Limb (tissue), 2 donors: ENCODE measurements around the gene MAGI1.
"Not testable (repeated sequence)": the region's sequence is repeated elsewhere in the genome, so short reads cannot be mapped to it uniquely, and the experiment has no call there.

ENCODE experiments used
- DNase-seq, 2 donors: peaks; one replicate each; pipeline ENCODE4 v3.0.0-alpha.2; 2016; ENCODE audit errors: extremely low spot score in 2 of 2

The MAGI1 gene

DNA sequence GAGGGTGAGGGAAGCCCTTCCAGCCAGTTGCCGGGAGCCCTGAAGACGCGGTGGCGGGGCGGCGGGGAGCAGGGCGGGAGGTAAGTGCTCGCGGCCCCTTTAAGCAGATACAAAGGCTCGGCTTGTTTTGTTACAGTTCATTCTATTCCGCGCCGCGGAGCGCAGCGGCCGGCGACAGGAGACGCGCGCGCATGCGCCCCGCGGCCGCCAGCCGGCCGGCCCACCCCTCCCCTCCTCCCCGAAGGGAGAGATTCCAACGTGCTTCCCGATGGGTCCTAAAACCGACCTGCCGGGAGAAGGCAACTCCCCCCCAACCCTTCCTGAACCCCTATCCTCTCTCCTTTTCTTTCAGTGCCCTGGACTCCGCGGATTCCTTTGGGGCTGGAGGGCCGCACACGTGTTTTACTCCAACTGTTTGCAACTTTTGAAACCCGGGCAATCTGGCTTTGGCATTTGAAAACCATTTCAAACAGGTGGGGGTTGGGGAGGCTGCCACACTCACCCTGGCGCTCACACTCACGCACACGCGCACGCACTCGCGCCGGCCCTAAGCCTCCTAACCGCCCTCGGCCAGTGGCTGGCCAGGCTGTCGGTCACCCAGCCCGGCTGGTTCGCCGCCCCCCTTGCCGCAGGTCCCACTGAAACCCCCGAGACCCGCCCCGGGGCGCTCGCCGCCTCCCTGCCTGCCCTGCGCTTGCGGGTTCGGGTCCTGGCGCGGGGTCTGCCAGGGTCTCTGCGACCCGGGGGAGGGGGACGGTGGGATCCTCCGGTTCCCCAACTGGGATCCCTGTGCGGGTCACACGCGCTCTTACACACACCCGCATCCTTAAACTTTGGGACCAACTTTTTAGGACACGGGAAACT is at the start of gene MAGI1:
Gene MAGI1, minus strand, starts transcription at position 193 of the 864 bp plus-strand sequence. CDS start 610 bp downstream, outside the sequence.
- peak; percentile 94 to 95 for DNase-seq

DNA sequence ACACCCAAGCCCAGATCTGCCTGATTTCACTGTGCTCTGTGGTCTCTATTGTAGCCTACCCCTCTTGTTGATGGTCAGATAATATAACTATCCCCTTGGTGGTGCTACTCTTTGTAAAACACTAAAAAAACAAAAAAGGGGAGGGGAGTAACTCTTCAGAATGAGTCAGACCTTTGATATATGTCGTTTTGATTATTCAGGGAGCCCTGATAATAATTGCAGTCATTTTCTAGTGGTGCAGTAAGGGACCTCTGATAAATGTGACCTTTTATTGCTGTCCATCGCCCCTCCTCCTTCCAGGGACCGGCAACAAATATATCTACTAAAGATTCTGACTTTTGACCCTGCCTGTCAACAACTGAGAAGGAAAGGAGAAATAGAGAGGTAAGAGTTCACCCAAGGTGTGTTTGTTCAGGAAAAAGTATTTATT is 45.1 kb upstream of the MAGI1 start:
- no peak for DNase-seq

DNA sequence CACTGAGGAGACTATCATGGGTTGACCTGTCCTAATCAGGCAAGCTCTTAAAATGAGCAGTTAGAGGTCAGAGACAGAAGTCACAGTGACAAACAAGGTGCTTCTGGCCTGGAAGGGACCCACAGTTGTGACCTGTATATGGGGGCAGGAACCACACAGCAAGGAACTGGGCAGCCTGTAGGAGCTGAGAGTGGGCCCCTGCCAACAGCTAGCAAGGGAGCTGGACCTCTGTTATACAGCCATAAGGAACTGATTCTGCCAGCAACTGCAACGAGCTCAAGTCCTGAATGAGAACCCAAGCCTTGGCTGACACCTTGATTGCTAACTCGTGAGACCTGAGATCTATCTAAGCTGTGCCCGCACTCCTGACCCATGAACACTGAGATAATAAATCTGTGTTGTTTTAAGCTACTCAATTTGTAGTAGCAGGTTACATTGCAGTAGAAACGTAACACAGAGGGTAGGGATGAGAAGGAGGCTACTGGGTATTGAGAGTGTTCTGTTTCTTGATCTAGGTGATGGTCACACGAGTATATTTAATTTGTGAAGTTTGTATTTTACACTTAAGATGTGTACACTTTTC is 44.5 kb upstream of the MAGI1 start:
- no peak for DNase-seq

DNA sequence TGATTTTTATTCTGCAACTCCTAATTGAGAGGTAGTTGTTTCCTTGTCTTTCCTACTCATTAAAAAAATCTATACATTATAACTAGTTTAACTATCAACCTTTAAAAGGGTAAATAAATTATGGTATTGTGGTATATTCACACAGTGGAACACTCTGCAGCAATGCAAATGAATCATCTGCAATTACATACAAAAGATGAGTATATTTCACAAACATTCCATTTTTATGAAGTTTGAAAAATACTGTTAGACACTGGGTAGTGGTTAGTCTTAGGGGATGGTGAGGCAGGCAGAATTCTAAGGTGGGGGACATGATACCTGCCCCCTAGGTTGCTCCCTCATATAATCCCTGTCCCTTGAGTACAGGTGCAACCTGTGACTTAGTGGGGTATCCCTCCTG is 44.0 kb upstream of the MAGI1 start:
- no peak for DNase-seq

DNA sequence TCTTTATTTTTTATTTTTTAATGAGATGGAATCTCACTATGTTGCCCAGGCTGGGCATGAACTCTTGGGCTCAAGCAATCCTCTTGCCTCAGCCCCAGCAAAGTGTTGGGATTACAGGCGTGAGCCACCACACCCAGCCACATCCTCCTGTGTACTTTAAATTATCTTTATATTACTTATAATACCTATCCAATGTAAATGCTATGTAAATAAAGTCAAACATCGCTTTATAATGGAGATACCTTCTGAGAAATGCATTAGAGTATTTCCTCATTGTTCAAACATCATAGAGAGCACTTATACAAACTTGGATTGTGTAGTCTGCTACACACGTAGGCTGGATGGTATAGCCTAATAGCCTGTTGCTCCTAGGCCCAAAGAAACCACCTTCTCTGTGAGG is 41.4 kb upstream of the MAGI1 start:
- no peak for DNase-seq

DNA sequence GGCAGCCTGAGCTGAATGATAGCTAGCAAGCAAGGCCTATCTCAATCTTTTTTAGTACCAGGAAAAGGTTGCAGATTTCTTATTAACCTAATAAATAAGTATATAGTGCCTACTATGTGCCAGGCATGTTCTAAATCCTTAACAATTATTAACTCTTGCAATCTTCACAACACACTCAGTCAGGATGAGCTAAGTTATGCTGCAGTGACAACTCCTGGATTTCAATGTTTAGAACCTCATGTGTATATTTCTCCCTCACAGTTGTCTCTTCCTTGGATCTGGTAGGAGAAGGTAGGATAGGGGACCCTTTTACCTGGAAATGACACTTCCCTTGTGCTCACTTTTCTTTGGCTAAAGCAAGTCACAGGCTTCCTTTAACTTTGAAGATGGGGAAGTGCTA is 39.3 kb upstream of the MAGI1 start:
- DNase-seq = no peak

DNA sequence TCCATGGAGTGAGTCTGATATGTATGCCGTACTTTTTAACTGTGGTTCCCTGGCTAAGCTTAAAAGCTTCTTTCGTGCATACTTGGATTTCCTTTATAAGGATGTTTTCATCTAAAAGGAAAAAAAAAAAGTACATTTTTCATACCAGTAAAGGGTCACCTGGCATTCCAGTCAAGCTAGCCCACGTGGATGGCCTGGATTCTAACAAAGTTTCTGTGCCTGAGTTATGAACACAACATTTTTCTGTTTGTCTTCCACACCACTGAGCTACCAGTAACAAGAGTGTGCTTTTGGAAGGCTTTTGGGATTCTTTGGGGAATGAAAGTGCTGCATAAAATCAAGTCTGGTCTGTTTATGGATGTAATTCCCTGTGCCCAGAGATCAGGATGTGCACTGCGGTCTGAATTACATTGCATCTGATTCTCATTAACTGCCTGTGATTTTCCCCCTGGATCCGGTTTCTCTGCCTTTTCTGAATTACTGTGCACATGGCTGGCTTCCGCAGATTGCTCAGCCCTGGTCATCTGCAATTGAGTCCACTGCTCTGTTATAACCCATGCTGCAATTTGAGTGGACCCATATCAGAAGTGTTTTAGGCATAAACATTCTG is 38.2 kb upstream of the MAGI1 start:
- peak; percentile 33 to 55 for DNase-seq

DNA sequence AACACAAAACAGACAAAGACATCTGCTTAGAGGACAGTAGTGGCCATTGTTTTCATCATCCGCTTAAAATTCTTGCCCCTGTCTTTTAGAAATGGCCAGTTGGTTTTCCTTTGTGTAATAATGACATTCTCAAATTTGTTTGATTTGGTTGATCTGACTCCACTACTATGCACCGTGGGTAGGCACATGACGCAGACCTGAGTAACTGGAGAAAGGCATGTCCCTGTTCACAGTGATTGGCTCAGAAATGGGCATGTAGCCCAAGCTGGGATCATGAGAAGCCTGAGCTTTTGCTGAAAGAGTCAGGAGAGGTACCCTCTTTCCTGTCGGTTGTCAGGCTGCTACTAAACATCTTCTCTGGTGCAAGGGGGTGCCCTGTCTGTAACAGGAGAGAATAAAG is 36.6 kb upstream of the MAGI1 start:
- DNase-seq = no peak

DNA sequence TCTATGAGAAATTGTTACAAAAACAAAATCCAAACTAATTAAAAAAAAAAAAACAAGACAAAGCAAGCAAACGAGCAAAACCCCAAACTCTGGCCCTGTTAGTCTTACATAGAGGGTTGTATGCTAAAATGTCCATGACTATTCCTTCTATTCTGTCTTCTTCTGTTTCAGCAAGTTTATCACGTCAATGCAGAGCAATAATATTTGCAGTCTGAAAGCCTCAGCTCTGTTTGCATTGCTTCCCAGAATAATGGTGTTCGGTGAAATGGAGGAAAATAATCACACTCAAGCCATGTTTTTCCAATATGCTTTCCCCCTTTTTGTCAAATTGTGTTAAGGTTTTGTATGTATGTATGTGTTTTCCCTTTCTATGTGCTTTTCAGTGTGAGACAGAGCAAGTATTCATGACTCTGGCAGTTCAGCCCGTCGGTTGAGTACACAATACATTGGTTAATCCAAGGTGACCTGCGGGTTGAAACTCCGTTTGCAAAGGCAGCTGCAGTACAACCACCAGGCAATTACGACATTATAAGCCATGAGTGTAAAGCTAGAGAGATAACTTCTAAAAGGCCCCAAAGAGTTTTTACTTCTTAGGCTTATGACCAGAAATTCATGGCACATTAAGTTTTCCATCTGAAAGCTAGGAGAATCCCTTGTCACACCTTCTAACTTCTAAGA is 34.9 kb upstream of the MAGI1 start:
- no peak for DNase-seq

DNA sequence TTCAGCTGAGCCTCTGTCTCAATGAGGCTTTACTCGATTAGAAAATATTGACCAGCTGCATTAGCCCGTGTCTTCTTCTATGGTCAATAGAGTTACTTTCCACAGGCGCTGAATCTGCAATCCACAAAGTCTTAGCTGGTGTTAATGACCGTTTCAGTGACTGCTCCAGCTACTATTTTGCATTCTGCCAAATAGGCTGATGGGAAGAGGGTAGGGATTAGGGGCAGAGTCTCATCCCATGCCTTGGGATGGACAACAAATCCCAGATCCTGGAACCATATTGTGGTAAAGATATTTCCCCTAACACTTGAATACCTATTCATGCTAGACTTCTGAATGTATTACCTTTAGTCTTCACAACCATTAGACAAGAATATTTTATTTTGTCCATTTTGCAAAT is 29.5 kb upstream of the MAGI1 start:
- no peak for DNase-seq

DNA sequence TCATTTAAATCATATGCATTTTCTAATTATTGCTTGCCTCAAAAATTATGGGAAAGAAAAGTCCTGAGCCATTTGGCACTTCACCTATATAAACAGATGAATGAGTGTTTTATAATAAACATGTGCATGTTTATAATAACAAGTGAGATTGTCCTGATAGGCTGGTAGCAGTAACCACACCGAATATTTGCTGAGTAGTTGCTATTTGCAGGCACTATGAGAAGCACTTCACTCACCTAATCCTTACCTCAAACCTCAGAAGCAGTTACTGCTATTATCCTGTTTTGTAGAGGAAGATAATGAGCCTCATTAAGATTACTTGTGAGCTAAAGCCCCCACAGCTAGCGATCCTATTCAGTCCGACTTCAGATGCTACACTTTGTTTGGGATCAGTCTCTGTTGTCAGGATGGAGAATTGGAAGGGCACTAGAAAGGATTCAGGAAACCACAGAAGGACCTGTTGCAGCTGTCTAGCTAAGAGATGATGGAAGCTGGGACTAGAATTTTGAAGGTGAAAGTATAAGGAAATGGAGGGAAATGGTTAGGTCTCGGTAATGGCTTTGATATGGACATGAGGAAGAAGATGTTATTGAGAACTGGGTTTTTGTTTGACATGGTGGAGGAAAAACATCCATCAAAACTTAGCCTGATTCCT is 28.4 kb upstream of the MAGI1 start:
- no peak for DNase-seq

DNA sequence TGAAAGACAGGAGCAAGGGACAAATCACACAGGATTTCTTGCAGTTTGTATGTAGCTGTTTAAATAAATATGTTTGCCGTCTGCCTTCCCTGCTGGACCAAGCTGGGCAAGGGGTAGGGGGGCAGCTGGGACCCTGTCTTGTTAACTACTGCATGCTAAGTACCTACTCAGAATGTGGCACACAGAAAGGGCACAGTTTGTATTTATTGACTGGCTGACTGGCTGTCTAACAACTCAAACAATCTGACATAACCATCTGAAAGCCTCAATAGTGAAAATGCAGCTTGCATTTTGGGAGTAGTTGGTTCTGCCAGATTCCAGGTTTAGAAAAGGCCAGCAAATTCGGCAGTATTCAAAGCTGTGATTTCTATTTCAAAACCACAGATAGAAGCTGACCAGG is 16.6 kb upstream of the MAGI1 start:
- no peak for DNase-seq

DNA sequence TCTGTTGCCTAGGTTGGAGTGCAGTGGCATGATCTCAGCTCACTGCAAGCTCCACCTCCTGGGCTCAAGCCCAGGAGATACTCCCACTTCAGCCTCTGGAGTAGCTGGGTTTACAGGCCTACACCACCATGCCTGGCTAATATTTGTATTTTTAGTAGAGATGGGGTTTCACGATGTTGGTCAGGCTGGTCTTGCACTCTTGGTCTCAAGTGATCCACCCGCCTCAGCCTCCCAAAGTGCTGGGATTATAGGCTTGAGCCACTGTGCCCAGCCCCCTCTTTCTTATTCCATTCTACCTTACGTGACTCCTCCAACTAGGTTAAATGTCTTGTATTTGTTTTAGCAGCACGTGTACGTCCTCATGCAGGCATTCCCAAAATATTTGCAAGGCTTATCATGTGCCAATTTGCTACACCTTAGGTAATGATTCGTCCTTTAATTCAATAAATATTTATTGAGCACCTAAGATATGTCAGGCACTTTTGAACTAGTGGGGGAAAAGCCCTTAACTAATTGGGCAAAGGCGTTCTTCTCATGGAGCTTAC is 14.9 kb upstream of the MAGI1 start:
- no peak for DNase-seq

DNA sequence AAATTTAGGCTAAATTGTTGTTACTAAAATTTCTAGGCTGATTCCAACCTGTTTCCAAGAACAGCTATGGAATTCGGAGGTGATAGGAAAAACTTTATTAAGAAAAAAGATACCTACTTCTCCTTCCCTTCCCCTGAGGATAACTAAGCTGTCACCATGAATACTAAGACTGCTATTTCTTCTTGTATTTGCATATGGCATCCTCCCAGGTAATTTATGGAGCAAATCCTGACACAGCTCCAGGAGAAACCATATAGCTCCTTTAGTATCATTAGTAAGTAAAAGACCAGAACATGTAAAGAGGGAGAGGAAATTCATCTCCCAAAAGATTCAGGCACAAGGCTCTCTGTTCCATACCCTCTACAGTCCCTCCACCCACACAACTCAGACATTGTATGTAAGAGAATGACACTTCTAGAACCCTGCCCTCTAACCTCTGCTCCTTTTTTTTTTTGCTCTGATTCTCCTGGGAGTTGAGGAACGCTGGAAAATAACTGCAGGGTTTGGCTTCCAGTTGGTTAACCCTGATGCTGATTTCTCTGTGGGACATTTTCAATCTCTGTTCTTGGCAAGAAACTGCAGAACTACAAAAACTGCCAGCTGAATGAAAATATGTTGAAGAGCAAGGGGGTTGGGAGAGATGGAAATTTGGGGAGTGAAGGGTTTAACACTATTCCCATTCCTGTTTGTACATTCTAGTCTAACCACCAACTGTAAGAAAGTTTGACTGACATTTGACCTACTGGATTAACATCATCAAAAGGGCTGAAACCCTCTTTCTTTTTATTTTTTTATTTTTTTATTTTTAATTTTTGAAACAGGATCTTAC is 14.2 kb upstream of the MAGI1 start:
- no peak for DNase-seq

DNA sequence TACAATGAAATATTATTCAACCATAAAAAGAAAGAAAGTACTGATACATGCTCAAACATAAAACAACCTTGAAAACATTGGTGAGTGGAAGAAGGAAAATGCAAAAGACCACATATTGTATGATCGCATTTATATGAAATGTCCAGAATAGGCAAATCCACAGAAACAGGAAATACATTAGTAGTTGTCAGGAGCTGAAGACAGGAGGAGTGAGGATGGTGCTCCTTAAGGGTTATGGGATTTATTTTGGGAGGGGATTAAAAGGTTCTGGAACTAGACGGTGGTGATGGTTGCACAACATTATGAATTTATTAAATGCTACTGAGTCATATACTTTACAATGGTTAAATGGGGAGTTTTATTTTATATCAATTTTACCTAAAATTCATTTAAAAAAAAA is 12.1 kb upstream of the MAGI1 start:
- no peak for DNase-seq

DNA sequence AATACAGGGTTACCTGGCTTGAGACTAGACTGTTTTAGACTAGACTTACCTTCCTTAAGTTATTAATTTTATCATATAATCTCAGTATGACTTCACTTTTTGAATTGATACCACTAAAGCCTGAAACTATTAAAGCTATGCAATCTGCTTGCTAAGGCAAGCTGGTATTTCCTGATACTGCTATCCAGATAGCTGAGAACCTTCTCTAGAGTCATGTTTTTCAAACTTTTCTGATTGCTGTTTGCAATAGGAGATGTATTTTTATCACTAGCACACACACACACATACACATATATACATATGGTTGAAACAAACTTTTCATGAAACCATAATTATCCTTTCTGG is 9.3 kb upstream of the MAGI1 start:
- DNase-seq = no peak

DNA sequence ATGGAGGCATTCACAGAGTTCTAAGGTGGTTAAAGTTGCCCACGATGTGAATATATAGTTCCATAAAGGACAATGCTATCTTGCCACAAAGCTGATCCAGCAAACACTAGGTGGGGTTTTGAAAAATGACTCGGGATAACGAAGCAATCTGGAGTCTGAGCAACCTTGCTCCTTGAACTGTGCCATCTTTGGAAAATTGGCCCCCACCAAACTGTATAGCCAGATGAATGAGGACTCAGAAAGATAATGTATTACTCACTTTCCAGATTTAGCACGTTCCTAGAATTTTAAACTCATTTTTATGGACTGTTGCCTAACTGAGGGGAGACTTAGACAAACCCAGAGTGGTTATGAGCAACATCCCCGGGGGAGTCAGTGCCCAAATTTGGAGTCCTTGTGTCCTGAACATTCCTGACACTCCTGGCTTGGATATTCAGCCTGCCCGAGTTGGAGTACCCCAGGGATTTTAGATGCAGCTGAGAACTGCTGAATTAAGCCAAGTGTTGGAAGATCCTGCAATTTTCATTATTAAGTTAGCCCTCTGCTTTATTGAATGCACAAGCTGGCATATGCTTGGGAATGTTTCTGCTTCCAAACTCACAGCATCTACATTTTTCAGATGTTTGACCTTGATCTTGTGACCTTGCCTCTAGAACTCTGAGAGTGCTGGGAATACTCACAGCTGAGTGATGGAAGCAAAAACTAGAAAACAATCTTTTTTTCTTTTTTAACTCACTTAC is 8.8 kb upstream of the MAGI1 start:
- DNase-seq = no peak

DNA sequence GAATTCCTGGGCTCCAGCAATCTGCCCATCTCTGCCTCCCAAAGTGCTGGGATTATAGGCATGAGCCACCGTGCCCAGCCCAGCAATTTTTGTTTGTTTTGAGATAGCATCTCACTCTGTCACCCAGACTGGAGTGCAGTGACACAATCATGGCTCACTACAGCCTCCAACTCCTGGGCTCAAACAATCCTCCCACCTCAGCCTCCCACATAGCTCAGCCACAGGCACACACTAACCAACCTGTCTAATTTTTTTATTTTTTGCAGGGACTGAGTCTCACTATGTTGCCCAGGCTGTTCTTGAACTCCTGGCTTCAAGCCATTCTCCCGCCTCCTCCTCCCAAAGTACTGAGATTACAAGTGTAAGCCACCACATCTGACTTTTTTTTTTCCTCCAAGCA is 7.6 kb upstream of the MAGI1 start:
- DNase-seq = not testable (repeated sequence)

DNA sequence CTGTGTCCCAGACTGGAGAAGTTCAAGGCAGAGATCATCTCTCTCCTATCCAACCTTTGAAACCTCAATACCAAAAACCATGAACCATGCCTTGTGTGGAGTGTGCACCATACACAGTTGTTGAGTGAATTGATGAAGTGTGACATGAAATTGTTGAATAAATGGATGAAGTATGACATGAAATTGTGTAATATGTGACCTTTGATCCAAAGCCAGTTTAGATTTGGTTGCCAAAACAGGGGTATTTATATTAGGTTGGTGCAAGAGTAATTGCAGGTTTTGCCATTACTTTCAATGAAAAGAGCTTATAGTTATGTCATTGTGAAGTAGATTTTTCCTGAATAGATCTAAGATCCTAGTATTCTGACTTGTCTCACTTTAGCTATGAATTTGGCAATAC is 3.1 kb upstream of the MAGI1 start:
- no peak for DNase-seq

DNA sequence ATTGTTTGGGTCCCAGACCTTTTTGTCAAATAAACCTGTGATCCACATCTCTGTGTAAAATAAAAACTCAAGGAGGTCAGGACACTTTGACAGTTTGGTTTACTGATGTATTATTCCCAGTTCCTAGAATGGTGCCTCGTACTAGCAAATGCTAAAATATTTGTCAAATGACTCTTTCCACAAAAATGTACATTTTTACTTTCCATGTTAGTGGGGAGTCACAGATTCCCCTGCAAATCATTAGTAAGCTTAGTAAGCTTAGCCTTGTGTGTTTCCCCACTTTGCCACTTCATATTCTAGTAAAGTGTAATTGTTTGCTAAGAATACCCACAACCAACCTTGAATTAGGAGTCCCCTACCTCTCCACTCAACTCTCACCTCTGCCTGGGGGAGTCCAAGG is 2.4 kb upstream of the MAGI1 start:
- no peak for DNase-seq
